A549 (cell line): ENCODE results near the gene SPECC1. TPM values are rescaled to one million over a fixed set of nuclear protein-coding genes. Genes with fewer than 3 reads are reported as not detected.

Source experiments
- ATAC-seq, 2 experiments: fragments of 200-7000 bp in 1 of 2; fragments of >200 bp in 1 of 2; cut with Nextera tagmentation in 1 of 2; cut with Tn5 transposase in 1 of 2; 3 replicates each; pipeline versions ENCODE4 v1.8.0 to v1.9.1; 2018 to 2020; ENCODE audit warnings: mild to moderate bottlenecking in 1 of 2, moderate library complexity in 1 of 2
- CTCF ChIA-PET: fragments of 300-600 bp; sonication (Branson Sonifier 250); formaldehyde crosslinking; extraction: SDS; loops from one replicate; lab custom pipeline; 2021; ENCODE audit warnings: antibody characterized with exemption, inconsistent platforms; lab: Yijun Ruan, JAX
- POLR2A ChIA-PET: fragments of 350-600 bp; formaldehyde crosslinking; extraction: SDS; loops from one replicate; lab custom pipeline; 2021; ENCODE audit warnings: antibody characterized with exemption, inconsistent platforms; lab: Yijun Ruan, JAX
- DNase-seq, 2 experiments: peaks; one replicate each; pipeline versions ENCODE4 v3.0.0 to v3.0.0-alpha.2; 2011 to 2016; ENCODE audit warnings: low read depth in 1 of 2, low spot score in 1 of 2
- FAIRE-seq: peaks from 2 replicates; lab custom pipeline; 2011; peaks lifted over from hg19 to GRCh38; lab: Jason Lieb, UNC
- H3K27ac ChIP-seq, 2 experiments: fragments of >200 bp; sonication (Bioruptor Twin); formaldehyde crosslinking; 3 replicates each; pipeline ENCODE4 v1.5.1; 2016 to 2017
- H3K4me1 ChIP-seq: fragments of >200 bp; sonication (Bioruptor Twin); formaldehyde crosslinking; 3 replicates; pipeline ENCODE4 v1.6.1; 2016
- H3K4me2 ChIP-seq: fragments of >200 bp; sonication (Bioruptor Twin); formaldehyde crosslinking; 3 replicates; pipeline ENCODE4 v1.6.1; 2016
- H3K4me3 ChIP-seq: fragments of >200 bp; sonication (Bioruptor Twin); formaldehyde crosslinking; 3 replicates; pipeline ENCODE4 v1.5.1; 2016
- H3K9me3 ChIP-seq: fragments of >200 bp; sonication (Bioruptor Twin); formaldehyde crosslinking; 3 replicates; pipeline ENCODE4 v1.6.1; 2016
- ATOH8 ChIP-seq: fragments of 250-450 bp; sonication (Bioruptor Pico); IDR thresholded peaks from 2 replicates; pipeline ENCODE4 v1.5.0; 2020; ENCODE audit warnings: low read depth, mild to moderate bottlenecking, moderate library complexity
- CBX8 ChIP-seq: fragments of 200-600 bp; sonication (generic); IDR thresholded peaks from 2 replicates; pipeline ENCODE4 v1.6.1; 2016
- CHD2 ChIP-seq: fragments of 150-350 bp; IDR thresholded peaks from 2 replicates; pipeline ENCODE4 v1.6.1; 2014; ENCODE audit warnings: low read length; ENCODE audit not compliant: partially characterized antibody
- CTCF ChIP-seq: fragments of >200 bp; sonication (Bioruptor Twin); formaldehyde crosslinking; IDR thresholded peaks from 3 replicates; pipeline ENCODE4 v1.5.1; 2016
- E2F6 ChIP-seq: IDR thresholded peaks from 2 replicates; pipeline ENCODE4 v1.6.1; 2012; ENCODE audit warnings: low read depth, borderline replicate concordance
- EHF ChIP-seq: fragments of 250-450 bp; sonication (Bioruptor Pico); IDR thresholded peaks from 2 replicates; pipeline ENCODE4 v1.5.0; 2020; ENCODE audit warnings: mild to moderate bottlenecking
- EHMT2 ChIP-seq: fragments of 200-600 bp; sonication (generic); IDR thresholded peaks from 2 replicates; pipeline ENCODE4 v1.6.1; 2016; ENCODE audit warnings: antibody characterized with exemption, low read depth, mild to moderate bottlenecking, moderate library complexity
- EP300 ChIP-seq, 2 experiments: fragments of >200 bp; sonication (Bioruptor Twin); formaldehyde crosslinking; IDR thresholded peaks; 2 replicates in 1 of 2; 3 replicates in 1 of 2; pipeline ENCODE4 v1.6.1; 2016 to 2017
- ESRRA ChIP-seq: fragments of 150-350 bp; IDR thresholded peaks from 2 replicates; pipeline ENCODE4 v1.6.1; 2014; ENCODE audit warnings: mild to moderate bottlenecking, low read length, borderline replicate concordance
- FOSB ChIP-seq: fragments of 250-450 bp; sonication (Bioruptor Pico); IDR thresholded peaks from 2 replicates; pipeline ENCODE4 v1.5.0; 2020; ENCODE audit warnings: mild to moderate bottlenecking, moderate library complexity
- FOSL2 ChIP-seq, 2 experiments: fragments of 450-650 bp in 1 of 2; fragments of >200 bp in 1 of 2; sonication (Bioruptor Twin) in 1 of 2; formaldehyde crosslinking; IDR thresholded peaks; 2 replicates each; pipeline versions ENCODE4 v1.5.0 to v1.6.1; 2016 to 2020; ENCODE audit warnings: mild to moderate bottlenecking in 1 of 2, moderate library complexity in 1 of 2
- FOXS1 ChIP-seq: fragments of 250-450 bp; sonication (Bioruptor Pico); IDR thresholded peaks from 2 replicates; pipeline ENCODE4 v1.5.0; 2020; ENCODE audit warnings: mild to moderate bottlenecking, moderate library complexity
- GATA3 ChIP-seq: IDR thresholded peaks from 2 replicates; pipeline ENCODE4 v1.6.1; 2012; ENCODE audit warnings: borderline replicate concordance
- HOXB5 ChIP-seq: fragments of 250-450 bp; sonication (Bioruptor Pico); IDR thresholded peaks from 2 replicates; pipeline ENCODE4 v1.5.0; 2020; ENCODE audit warnings: mild to moderate bottlenecking, moderate library complexity
- JUN ChIP-seq, 2 experiments: fragments of >200 bp; sonication (Bioruptor Twin); formaldehyde crosslinking; IDR thresholded peaks; 2 replicates in 1 of 2; 3 replicates in 1 of 2; pipeline ENCODE4 v1.6.1; 2016 to 2017
- JUNB ChIP-seq: fragments of >200 bp; sonication (Bioruptor Twin); formaldehyde crosslinking; IDR thresholded peaks from 2 replicates; pipeline ENCODE4 v1.6.1; 2016
- KDM1A ChIP-seq: fragments of 200-600 bp; sonication (generic); IDR thresholded peaks from 2 replicates; pipeline ENCODE4 v1.6.1; 2016; ENCODE audit warnings: low read depth, mild to moderate bottlenecking
- MAFK ChIP-seq: fragments of 450-650 bp; IDR thresholded peaks from 2 replicates; pipeline ENCODE4 v1.6.1; 2014; ENCODE audit not compliant: partially characterized antibody
- MAX ChIP-seq: IDR thresholded peaks from 2 replicates; pipeline ENCODE4 v1.6.1; 2012
- MYC ChIP-seq: IDR thresholded peaks from 2 replicates; pipeline ENCODE4 v1.6.1; 2012; ENCODE audit warnings: mild to moderate bottlenecking, inconsistent platforms, low read length, improper control_type of control experiment, borderline replicate concordance
- NFE2L2 ChIP-seq: fragments of 150-350 bp; conservative IDR thresholded peaks from 2 replicates; pipeline ENCODE4 v1.6.1; 2014; ENCODE audit warnings: low read length
- NPAS2 ChIP-seq: fragments of 250-450 bp; sonication (Bioruptor Pico); IDR thresholded peaks from 2 replicates; pipeline ENCODE4 v1.8.0; 2022; ENCODE audit warnings: mild to moderate bottlenecking, moderate library complexity, borderline replicate concordance
- PBX3 ChIP-seq: IDR thresholded peaks from 2 replicates; pipeline ENCODE4 v1.6.1; 2012
- RARB ChIP-seq: fragments of 250-450 bp; sonication (Bioruptor Pico); IDR thresholded peaks from 2 replicates; pipeline ENCODE4 v1.8.0; 2021; ENCODE audit warnings: mild to moderate bottlenecking, moderate library complexity
- RCOR1 ChIP-seq: fragments of 150-350 bp; IDR thresholded peaks from 2 replicates; pipeline ENCODE4 v1.6.1; 2014; ENCODE audit warnings: antibody characterized with exemption, low read length, low read depth
- SREBF2 ChIP-seq: fragments of 450-650 bp; IDR thresholded peaks from 2 replicates; pipeline ENCODE4 v1.6.1; 2014; ENCODE audit warnings: mild to moderate bottlenecking, moderate library complexity
- ZC3H11A ChIP-seq: fragments of 450-650 bp; IDR thresholded peaks from 2 replicates; pipeline ENCODE4 v1.6.1; 2014; ENCODE audit warnings: antibody characterized with exemption, mild to moderate bottlenecking
- ZFP36 ChIP-seq: fragments of 450-650 bp; IDR thresholded peaks from 2 replicates; pipeline ENCODE4 v1.6.1; 2014; ENCODE audit warnings: borderline replicate concordance; ENCODE audit not compliant: partially characterized antibody
- ZNF302 ChIP-seq: fragments of 250-450 bp; sonication (Bioruptor Pico); IDR thresholded peaks from 2 replicates; pipeline ENCODE4 v1.9.0; 2021; ENCODE audit warnings: inconsistent platforms, mild to moderate bottlenecking, moderate library complexity
- ZSCAN20 ChIP-seq: fragments of 250-450 bp; sonication (Bioruptor Pico); IDR thresholded peaks from 2 replicates; pipeline ENCODE4 v1.8.0; 2022; ENCODE audit warnings: mild to moderate bottlenecking, moderate library complexity
- WGBS: methylation state at CpG from one replicate; pipeline ENCODE4 v1.1.6; 2017; ENCODE audit errors: missing lambda C conversion rate; 5-methylcytosine and 5-hydroxymethylcytosine counted together
- polyA plus RNA-seq, 4 experiments: library from polyadenylated mRNA; depleted of rRNA in 3 of 4; stranded (reverse); fragments of >200 nt; fragmentation: RNase III in 1 of 4; extraction: RNeasy Plus Mini Kit Qiagen cat#74134 plus additional on column Dnase treatment in 1 of 4; gene quantifications; 2 replicates in 3 of 4; 3 replicates in 1 of 4; pipeline ENCODE4 v1.2.3, GENCODE V29; 2011 to 2017

The SPECC1 gene
- polyA plus RNA-seq, 2 of the 4 experiments (the other 2 are of a cell fraction) = 45.1 to 66.2 TPM

GRCh38 chr17:20200016-20200795 is 191.0 kb downstream of the SPECC1 start (continued):
- no peak for TF ChIP-seq CHD2
- no peak for TF ChIP-seq CBX8
- no peak for TF ChIP-seq KDM1A
- no peak for TF ChIP-seq ZSCAN20 (CRISPR knock-in tag)
- TF ChIP-seq NPAS2 (CRISPR knock-in tag) = no peak
- TF ChIP-seq FOXS1 = no peak
- no peak for TF ChIP-seq EHF
- TF ChIP-seq PBX3 = no peak
- TF ChIP-seq SREBF2 = no peak
- no peak for TF ChIP-seq E2F6
- no peak for TF ChIP-seq ATOH8 (CRISPR knock-in tag)

- ChIA-PET POLR2A (no interaction called here), CTCF (interaction anchor here (1.0 to 1.1 kb wide), 2 partner anchors 25 to 76 kb away, joined by 4 read pairs; no protein-coding TSS in a partner anchor)
- Histone ChIP-seq H3K4me1 (peaks cover 62% of the 10 kb centered on the region), H3K4me3 (no peak overlapping the region), H3K4me2 (peak overlapping the region; percentile 71), H3K9me3 (peaks cover 10% of the 10 kb centered on the region; the same call in 2 of the 3 replicates), H3K27ac (peak overlapping the region; percentile 69 to 92)
- DNase-seq = no peak
- TF ChIP-seq MYC (no peak), JUNB (no peak), NPAS2 (CRISPR knock-in tag) (no peak), KDM1A (no peak), MAFK (no peak), EHMT2 (no peak), RARB (CRISPR knock-in tag) (no peak), FOSB (CRISPR knock-in tag) (no peak), ESRRA (no peak), GATA3 (no peak), HOXB5 (CRISPR knock-in tag) (no peak), ZSCAN20 (CRISPR knock-in tag) (no peak)
- FAIRE-seq = no peak
- WGBS = 83% methylated on average over 10 of the region's 10 CpGs
- ATAC-seq = no peak
Observed at GRCh38 chr17:20200865-20201458, 191.8 kb downstream of the SPECC1 start.

- 19% methylated on average over 3 of the region's 3 CpGs for WGBS
- POLR2A ChIA-PET = interaction anchor here (1.6 kb wide), 1 partner anchor 25 kb away, joined by 6 read pairs; no protein-coding TSS in a partner anchor
- H3K4me1 ChIP-seq = peaks cover 70% of the 10 kb centered on the region
- TF ChIP-seq NFE2L2 (no peak), HOXB5 (CRISPR knock-in tag) (no peak), ZC3H11A (no peak), JUN (IDR thresholded peaks at IDR 0.05) (no peak), FOXS1 (no peak), ZNF302 (CRISPR knock-in tag) (no peak), FOSL2 (IDR thresholded peaks at IDR 0.05) (peak; percentile 26; the same call in 1 of the 2 replicates), FOSL2 (CRISPR knock-in tag; IDR thresholded peaks at IDR 0.05) (peak; percentile 69), ZFP36 (no peak), EP300 (IDR thresholded peaks at IDR 0.05) (0 out of 5 replicates have a peak, but pooled peaks have one; percentile 15 to 22), JUNB (peak; percentile 38), MAX (no peak), RCOR1 (no peak), ZSCAN20 (CRISPR knock-in tag) (no peak), CTCF (no peak), GATA3 (peak; percentile 17; the same call in 1 of the 2 replicates)
Observed at GRCh38 chr17:20202141-20202621, 193.0 kb downstream of the SPECC1 start.

More at GRCh38 chr17:20202141-20202621, 193.0 kb downstream of the SPECC1 start:
- ATAC-seq (peak in 1 of 2 experiments; percentile 59; a peak in 3 of 6 replicates), DNase-seq (peak in 1 of 2 experiments; percentile 45), FAIRE-seq (peak; percentile 98)
- no peak overlapping the region for H3K4me3 ChIP-seq
- peak overlapping the region; percentile 71 for H3K4me2 ChIP-seq
- CTCF ChIA-PET = interaction anchor here (0.7 to 1.7 kb wide), 3 partner anchors 12 to 77 kb away, joined by 3 to 7 read pairs (median 4); no protein-coding TSS in a partner anchor
- peak overlapping the region; percentile 83 to 92 for H3K27ac ChIP-seq
- H3K9me3 ChIP-seq = no peaks in the 10 kb centered on the region
